ENCODE measurements around the gene IGF2BP3. TPM values are rescaled to one million over a fixed set of nuclear protein-coding genes. Genes with fewer than 3 reads are reported as not detected.

Gene IGF2BP3
- total RNA-seq = 20.3 and 36.0 TPM in 2 replicates

DNA sequence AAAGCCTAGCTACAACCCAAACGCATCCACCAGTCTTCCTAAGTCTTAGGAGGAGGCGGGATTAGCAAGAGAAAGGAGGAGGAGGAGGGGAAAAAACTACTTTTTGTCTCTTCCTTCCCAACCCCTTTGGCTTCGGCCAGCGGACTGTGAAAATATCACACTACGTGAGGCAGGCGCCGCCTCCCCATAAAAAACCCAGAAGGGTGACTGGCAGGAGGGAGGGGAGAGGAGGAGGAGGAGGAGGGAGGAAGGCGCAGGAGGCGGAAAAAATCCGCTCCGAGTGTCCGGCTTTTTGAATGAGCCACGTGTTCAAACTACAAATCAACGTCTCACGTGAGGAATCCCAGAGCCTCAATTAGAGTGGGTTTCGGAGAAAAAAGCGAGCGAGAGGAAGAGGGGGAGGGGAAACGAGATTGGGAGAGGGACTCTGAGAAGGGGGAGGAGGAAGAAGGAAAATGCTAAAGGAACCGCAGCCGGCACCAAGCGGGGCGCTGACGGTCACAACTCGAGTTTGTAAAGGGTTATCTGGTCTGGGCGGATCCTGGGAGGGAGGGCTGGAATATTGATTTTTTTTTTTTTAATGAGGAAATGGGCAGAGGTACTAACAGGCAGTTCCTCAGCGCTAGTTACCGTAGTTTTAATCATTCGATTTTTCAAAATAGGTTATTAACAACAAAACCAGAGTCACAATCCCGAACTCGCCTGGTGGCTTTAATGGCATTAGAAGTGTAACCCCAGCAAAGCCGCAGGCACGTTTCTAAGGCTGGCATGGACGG lies at the start of gene IGF2BP3:
Gene IGF2BP3, minus strand, starts transcription at position 162 of the 776 bp plus-strand sequence. CDS start 381 bp downstream, outside the sequence.

GRCh38 chr7:23298885-23299769 lies 171.2 kb downstream of the IGF2BP3 start, which contains the start of gene MALSU1:
Gene MALSU1, plus strand, starts transcription at chr7:23299339. Its CDS starts 14 bp downstream, at chr7:23299353.

Other genes starting within 250 kb of the IGF2BP3 start
- 6.7 and 50.5 TPM in 2 replicates for gene GPNMB, start 223.7 kb downstream of the IGF2BP3 start, total RNA-seq
- 64.0 and 84.2 TPM in 2 replicates for gene MALSU1, start 171.2 kb downstream of the IGF2BP3 start, total RNA-seq
- 14.4 and 44.9 TPM in 2 replicates for gene TRA2A, start 61.5 kb upstream of the IGF2BP3 start, total RNA-seq
- gene CCDC126, start 126.9 kb upstream of the IGF2BP3 start, total RNA-seq = 9.0 and 15.8 TPM in 2 replicates
- 1.1 and 1.3 TPM in 2 replicates for gene FAM221A, start 209.7 kb upstream of the IGF2BP3 start, total RNA-seq
- under 0.01 TPM in 2 replicates for gene STK31, start 239.7 kb upstream of the IGF2BP3 start, total RNA-seq

Measured in regular cardiac myocyte (primary cell).